Middle frontal gyrus (tissue), 1 donor: ENCODE results near the gene CLCA2.

Experiments
- DNase-seq: peaks from one replicate; pipeline ENCODE4 v3.0.0-alpha.2; 2015; ENCODE audit warnings: low spot score; ENCODE audit errors: extremely low spot score

Gene CLCA2

DNA sequence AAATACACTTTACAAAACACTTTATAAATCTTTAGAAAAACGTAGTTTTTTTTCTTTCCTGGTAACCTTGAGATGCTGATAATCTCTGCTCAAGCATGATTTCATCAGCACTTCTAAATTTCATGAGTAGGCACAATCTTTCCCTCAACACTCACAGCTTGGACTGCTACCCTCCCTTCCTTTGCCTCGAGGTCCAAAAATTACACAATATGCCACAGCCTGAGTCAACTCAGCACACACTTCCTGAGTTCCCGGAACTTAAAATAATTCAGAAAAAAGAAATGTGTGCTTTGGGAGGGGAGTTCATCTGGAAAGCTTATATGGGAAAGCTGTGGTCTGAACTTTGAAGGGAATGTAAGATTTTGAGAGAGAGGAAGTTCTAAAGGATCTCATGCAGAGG lies 5.9 kb downstream of the CLCA2 start:
- no peak for DNase-seq

DNA sequence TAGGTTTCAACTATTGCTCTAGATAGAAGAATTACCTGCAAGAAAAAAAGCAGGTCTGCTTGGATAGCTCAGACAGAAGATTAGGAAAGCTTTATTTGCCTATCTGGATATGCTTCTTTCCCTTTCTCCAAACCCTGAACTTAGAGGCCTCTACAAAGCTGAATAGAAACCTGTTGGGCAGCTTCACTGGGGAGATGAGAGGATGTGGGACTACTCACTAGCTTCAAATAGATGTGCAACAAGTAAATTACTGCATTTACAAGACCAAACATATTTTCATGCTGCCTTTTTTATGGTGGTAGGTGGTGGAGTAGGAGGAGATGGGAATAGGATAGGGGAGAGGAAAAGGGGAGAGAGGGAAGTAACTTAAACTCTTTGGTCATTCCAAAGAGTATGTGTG lies 6.4 kb downstream of the CLCA2 start:
- no peak for DNase-seq

GRCh38 chr1:86434059-86434458 lies 10.1 kb downstream of the CLCA2 start:
- no peak for DNase-seq

GRCh38 chr1:86435327-86435726 lies 11.4 kb downstream of the CLCA2 start:
- no peak for DNase-seq

DNA sequence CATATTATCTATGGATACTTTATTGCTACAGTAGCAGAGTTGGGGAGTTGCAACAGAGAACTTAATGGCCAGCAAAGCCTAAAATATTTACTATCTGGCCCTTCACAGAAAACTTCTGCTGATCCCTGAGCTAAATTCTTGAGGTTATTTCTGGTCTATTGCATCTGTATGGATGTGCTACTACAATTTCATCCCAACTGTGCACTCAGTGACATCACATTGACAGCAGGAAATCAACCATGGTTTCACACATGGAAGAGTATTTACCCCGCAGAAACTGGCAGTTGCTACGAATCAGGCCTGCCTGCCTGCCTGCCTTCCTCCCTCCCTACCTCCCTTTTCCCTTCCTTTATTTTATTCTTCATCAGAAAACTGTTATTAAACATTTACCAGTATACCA lies 12.1 kb downstream of the CLCA2 start:
- DNase-seq = no peak

DNA sequence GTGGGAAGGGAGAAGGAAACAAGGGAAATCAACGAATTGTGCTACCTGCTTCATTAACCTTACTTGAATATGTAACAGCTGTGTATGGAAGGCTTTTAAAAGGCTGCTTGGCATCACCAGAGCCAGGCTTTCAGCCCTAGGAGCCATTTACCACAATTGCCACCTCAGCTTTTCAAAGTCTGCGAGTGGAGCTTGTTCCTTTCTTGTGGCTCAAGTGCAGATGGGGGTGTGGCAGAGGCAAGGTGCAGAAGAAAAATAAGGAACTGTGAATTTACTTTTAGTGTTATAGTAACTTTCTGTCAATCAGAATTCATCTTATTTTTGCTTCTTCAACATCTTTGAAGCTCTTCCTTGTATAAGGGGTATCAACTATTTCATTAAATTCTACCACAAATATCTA lies 17.6 kb downstream of the CLCA2 start:
- DNase-seq = no peak

- no peak for DNase-seq
Measured at GRCh38 chr1:86441997-86442396, 18.0 kb downstream of the CLCA2 start.

DNA sequence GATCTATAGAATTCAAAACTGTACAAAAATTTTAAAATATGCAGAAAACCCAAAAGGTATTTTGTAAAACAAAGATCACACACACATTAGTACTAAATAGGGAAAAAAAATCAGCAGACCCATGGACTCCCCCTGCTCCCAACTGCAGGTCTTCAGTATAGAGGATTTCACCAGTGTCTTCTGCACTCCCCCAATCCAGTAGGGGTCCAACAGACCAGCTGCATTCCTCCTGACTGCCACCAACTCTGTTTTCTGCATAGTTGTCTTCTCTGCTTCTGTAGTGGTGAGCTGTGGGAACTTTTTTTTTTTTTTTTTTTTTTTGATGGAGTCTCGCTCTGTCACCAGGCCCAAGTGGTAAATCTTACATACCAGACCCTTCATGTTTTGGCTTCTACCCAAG lies 21.9 kb downstream of the CLCA2 start:
- DNase-seq = no peak

DNA sequence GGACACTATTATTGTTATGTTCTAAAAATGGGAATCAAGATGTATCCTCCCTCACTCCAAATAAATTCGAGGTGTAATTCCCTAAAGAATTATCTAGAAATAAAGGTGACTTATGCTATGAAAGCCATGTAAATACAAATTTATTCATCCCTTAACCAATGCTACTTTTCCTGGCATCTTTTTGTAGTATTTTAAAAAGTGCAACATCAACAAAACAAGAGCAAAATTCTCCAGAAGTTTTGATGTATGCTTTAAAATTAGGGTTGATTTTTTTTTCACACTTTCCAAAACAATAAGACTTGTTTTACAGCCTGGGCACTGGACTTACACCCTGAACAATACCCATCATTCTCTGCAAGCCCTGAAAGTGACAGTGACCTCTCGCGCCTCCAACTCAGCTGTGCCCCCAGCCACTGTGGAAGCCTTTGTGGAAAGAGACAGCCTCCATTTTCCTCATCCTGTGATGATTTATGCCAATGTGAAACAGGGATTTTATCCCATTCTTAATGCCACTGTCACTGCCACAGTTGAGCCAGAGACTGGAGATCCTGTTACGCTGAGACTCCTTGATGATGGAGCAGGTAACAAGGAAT lies 23.3 kb downstream of the CLCA2 start:
- DNase-seq = no peak

GRCh38 chr1:86448670-86449069 lies 24.7 kb downstream of the CLCA2 start:
- DNase-seq = no peak

GRCh38 chr1:86449103-86449502 lies 25.1 kb downstream of the CLCA2 start:
- DNase-seq = no peak

DNA sequence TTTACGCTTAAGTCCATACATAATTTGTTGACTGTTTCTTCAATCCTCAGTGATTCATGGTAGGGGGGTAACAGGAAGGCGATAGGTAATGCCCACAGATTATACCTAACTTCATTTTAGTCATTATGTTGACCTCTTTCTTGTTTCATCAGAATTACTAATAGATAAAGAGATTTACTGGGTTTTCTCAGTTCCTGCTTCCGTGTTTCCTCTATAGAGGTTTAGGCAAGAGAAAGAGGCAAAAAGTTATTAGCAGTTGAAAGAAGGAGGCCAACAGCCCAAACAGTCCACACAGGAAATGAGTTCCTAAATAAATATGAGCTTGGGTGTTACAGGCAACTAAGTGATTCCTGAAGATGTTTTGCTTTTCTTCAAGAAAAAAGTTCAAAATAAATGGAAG lies 26.9 kb downstream of the CLCA2 start:
- no peak for DNase-seq

- DNase-seq = no peak
Measured at GRCh38 chr1:86453664-86454063, 29.7 kb downstream of the CLCA2 start.

GRCh38 chr1:86455073-86455472 lies 31.1 kb downstream of the CLCA2 start:
- no peak for DNase-seq

- no peak for DNase-seq
Measured at GRCh38 chr1:86460998-86461397, 37.0 kb downstream of the CLCA2 start.

- no peak for DNase-seq
Measured at GRCh38 chr1:86461482-86461881, 37.5 kb downstream of the CLCA2 start.

DNA sequence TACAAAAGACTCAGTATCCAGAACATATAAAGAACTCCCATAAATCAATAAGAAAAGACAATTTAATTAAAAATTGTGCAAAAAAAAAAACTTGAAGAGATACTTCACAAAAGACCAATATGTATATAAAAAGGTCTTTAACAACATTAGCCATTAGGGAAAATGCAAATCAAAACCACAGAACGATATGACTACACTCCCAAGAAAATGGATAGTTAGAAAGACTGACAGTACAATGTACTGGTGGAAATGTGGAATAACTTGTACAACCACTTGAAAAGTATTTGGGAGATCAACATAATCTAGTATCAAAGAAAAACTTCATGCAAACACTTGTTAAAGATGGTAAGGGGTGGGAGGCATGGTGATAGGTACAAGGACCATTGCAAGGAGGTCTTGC lies 40.8 kb downstream of the CLCA2 start:
- no peak for DNase-seq

DNA sequence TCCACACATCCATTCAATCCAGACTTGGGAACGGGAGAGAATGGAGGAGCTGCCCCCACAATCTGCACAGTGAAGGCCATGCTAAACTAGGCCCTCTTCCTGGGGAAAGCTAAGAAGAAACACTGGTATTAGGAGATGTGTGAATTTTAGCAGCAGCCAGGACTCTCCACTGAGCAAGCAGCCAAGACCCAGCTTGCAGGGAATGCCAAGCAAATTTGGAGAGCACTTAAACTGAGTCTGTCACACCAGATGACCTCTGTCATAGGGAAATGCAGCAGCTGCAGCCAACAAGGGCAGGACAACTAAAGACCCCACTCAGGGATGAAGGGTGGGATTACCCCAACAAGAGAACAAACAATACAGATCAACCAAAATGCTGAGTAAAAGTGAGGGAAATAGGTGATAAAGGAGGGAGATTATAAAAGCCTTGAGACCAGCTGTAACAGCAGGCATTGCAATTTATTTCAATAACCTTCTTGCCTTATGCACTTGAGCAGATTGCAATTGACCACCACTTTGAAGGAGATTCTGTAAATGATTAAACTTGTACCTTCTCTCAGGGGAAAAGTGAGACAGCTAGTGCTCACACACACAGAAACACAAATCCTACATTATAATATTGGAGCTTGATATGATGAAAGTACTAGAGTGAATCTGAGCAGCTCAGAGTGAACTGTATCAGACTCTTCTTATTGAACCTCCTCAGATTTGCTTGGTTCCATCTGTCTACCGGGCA lies 42.3 kb downstream of the CLCA2 start:
- no peak for DNase-seq

- DNase-seq = no peak
Measured at GRCh38 chr1:86466986-86467385, 43.0 kb downstream of the CLCA2 start.

- no peak for DNase-seq
Measured at GRCh38 chr1:86468501-86468977, 44.6 kb downstream of the CLCA2 start, which contains the start of gene CLCA1. CLCA1 (plus strand) TSS chr1:86468927; CDS start chr1:86468972, 45 bp downstream.

DNA sequence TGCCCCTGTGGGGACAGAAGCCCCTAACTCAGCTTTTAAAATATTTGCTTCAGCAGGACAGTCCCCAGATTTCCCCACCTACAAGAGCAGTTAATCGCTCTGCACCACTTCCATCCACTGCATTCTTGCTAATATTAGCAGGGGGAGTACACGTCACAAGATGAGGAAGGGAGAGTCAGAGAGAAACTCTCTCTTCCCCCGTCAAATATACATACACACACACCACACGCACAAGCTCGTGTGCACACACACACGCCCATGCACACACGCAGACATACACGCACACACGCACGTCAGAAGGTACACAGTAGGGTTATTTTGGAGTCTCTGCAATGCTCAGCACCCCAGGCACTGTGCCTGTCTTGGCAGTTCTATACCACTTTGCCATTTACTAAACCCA lies 46.9 kb downstream of the CLCA2 start:
- DNase-seq = no peak

DNA sequence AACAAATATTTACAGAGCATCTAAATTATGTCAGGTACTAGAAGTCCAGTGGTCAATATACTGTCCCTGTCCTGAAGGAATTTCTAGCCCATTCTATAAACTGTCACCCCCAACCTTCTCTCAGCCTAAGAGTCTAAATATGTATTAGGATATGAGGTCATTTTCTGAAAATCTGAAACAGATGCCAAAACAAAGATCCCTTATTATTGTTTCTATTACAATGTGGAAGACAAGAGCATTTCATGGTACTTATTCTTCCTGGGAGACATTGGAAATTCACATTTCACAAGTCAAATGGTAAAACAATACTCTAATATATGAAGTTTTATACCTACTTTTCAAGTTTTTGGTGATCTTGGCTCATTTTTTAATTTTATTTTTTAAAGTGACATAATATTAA lies 47.3 kb downstream of the CLCA2 start:
- DNase-seq = no peak

DNA sequence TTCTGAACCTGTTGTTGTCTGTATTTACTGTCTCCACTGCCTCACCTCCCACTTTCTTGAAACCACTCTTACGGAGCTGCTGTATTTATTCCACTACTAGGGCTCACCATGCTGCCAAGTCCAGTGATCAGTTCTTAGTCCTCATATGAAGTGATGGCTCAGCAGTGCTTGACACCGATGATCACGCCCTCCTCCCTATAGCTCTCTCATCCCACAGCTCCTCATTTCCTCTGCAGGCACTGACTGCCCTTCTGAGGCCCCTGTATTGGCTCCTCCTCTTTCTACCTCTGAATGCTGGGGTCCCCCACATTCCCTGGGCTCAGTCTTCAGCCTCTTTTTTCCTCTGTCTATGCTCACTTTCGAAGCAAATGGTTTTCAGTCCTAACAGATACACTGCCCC lies 48.2 kb downstream of the CLCA2 start:
- DNase-seq = no peak
